ENCODE results near the gene RGS7. TPM values are rescaled to one million over a fixed set of nuclear protein-coding genes. Genes with fewer than 3 reads are reported as not detected.

RGS7 gene
- polyA plus RNA-seq, 1 donor from 2014 or later = 24.2 TPM

DNA sequence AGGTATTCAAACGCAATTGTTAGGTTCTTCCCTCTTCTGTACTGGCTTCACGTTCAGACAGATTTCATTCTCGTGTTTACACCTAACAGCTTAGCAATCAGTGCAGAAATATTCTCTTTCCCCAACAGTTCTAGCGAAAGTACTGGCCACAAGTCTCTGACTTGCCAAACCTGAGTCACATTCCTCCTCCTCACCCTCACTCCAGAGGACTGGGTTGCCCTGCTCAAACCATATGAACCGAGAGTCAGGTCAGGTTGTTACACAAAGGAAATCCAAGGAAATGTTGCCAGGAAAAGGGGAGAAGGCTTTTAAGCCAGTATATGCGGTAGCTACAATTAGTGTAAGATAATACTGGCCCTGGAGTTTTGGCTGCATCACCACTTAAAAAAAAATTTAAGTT lies 282.5 kb downstream of the RGS7 start:
- Histone ChIP-seq H3K9me3 (ENCODE audit: low read length) (no peaks in the 10 kb centered on the region), H3F3A (ENCODE audit: insufficient read depth, low read length, poor library complexity, severe bottlenecking) (no peaks in the 10 kb centered on the region), H3K27me3 (ENCODE audit: insufficient read depth, low read depth, low read length) (no peaks in the 10 kb centered on the region), H4K20me1 (ENCODE audit: insufficient read depth) (no peaks in the 10 kb centered on the region), H3K27ac (ENCODE audit: low read length) (no peak overlapping the region), H3K9ac (ENCODE audit: low read length) (no peak overlapping the region), H3K9me2 (ENCODE audit: insufficient read depth, low read length) (no peaks in the 10 kb centered on the region), H2AFZ (ENCODE audit: low read depth, low read length) (no peak overlapping the region), H3K4me3 (ENCODE audit: low read length) (no peak overlapping the region), H3K79me2 (replicated peaks; ENCODE audit: insufficient read depth, low read length) (no peaks in the 10 kb centered on the region), H3K4me2 (ENCODE audit: low read length) (no peak overlapping the region), H3K36me3 (ENCODE audit: insufficient read depth, low read length) (no peaks in the 10 kb centered on the region)
- no peak for TF ChIP-seq MXI1 (conservative IDR thresholded peaks at IDR 0.05; ENCODE audit: poor library complexity, severe bottlenecking)
- TF ChIP-seq, protein P1, sequence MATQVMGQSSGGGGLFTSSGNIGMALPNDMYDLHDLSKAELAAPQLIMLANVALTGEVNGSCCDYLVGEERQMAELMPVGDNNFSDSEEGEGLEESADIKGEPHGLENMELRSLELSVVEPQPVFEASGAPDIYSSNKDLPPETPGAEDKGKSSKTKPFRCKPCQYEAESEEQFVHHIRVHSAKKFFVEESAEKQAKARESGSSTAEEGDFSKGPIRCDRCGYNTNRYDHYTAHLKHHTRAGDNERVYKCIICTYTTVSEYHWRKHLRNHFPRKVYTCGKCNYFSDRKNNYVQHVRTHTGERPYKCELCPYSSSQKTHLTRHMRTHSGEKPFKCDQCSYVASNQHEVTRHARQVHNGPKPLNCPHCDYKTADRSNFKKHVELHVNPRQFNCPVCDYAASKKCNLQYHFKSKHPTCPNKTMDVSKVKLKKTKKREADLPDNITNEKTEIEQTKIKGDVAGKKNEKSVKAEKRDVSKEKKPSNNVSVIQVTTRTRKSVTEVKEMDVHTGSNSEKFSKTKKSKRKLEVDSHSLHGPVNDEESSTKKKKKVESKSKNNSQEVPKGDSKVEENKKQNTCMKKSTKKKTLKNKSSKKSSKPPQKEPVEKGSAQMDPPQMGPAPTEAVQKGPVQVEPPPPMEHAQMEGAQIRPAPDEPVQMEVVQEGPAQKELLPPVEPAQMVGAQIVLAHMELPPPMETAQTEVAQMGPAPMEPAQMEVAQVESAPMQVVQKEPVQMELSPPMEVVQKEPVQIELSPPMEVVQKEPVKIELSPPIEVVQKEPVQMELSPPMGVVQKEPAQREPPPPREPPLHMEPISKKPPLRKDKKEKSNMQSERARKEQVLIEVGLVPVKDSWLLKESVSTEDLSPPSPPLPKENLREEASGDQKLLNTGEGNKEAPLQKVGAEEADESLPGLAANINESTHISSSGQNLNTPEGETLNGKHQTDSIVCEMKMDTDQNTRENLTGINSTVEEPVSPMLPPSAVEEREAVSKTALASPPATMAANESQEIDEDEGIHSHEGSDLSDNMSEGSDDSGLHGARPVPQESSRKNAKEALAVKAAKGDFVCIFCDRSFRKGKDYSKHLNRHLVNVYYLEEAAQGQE (IDR thresholded peaks at IDR 0.05; ENCODE audit: borderline replicate concordance) = no peak
- no peak for TF ChIP-seq EZH2 (IDR thresholded peaks at IDR 0.05; ENCODE audit: borderline replicate concordance, insufficient read depth, low read length, poor library complexity, severe bottlenecking)
- TF ChIP-seq POLR2AphosphoS5 (IDR thresholded peaks at IDR 0.05) = no peak
- TF ChIP-seq SMC3 (conservative IDR thresholded peaks at IDR 0.05; ENCODE audit: poor library complexity) = no peak
- no peak for TF ChIP-seq TAF1 (IDR thresholded peaks at IDR 0.05; ENCODE audit: low read depth)
- TF ChIP-seq EP300 (conservative IDR thresholded peaks at IDR 0.05; ENCODE audit: poor library complexity, severe bottlenecking) = no peak
- TF ChIP-seq, protein P2, sequence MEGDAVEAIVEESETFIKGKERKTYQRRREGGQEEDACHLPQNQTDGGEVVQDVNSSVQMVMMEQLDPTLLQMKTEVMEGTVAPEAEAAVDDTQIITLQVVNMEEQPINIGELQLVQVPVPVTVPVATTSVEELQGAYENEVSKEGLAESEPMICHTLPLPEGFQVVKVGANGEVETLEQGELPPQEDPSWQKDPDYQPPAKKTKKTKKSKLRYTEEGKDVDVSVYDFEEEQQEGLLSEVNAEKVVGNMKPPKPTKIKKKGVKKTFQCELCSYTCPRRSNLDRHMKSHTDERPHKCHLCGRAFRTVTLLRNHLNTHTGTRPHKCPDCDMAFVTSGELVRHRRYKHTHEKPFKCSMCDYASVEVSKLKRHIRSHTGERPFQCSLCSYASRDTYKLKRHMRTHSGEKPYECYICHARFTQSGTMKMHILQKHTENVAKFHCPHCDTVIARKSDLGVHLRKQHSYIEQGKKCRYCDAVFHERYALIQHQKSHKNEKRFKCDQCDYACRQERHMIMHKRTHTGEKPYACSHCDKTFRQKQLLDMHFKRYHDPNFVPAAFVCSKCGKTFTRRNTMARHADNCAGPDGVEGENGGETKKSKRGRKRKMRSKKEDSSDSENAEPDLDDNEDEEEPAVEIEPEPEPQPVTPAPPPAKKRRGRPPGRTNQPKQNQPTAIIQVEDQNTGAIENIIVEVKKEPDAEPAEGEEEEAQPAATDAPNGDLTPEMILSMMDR (IDR thresholded peaks at IDR 0.05; ENCODE audit: poor library complexity, severe bottlenecking) = no peak
- TF ChIP-seq RAD21 (conservative IDR thresholded peaks at IDR 0.05) = no peak

DNA sequence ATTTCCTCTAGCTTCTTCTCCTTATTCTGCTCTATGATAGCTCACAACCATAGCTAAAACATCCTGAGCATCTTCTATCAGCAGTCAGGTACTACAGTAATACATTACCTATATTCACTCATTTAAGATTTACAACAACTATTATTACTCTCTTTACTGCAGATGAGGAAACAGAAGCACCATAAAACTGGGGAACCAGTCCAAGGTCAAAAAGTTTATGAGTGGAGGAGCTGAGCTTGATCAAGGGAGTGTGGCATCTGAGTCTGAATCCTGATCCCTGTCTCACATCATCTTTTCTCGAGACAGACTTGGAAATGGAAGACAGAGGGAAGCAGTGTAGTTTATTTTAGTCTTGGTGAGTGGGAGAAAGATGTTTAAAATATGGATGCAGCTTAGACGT lies 288.6 kb downstream of the RGS7 start:
- Histone ChIP-seq H3K9me3 (ENCODE audit: low read length) (no peaks in the 10 kb centered on the region), H3K27ac (ENCODE audit: low read length) (no peak overlapping the region), H2AFZ (ENCODE audit: low read depth, low read length) (no peak overlapping the region), H3K9ac (ENCODE audit: low read length) (no peak overlapping the region), H3K27me3 (ENCODE audit: insufficient read depth, low read depth, low read length) (no peaks in the 10 kb centered on the region), H3K4me2 (ENCODE audit: low read length) (no peak overlapping the region), H4K20me1 (ENCODE audit: insufficient read depth) (no peaks in the 10 kb centered on the region), H3K4me3 (ENCODE audit: low read length) (no peak overlapping the region), H3K79me2 (replicated peaks; ENCODE audit: insufficient read depth, low read length) (no peaks in the 10 kb centered on the region), H3K36me3 (ENCODE audit: insufficient read depth, low read length) (no peaks in the 10 kb centered on the region), H3F3A (ENCODE audit: insufficient read depth, low read length, poor library complexity, severe bottlenecking) (no peaks in the 10 kb centered on the region), H3K9me2 (ENCODE audit: insufficient read depth, low read length) (no peaks in the 10 kb centered on the region)
- TF ChIP-seq RAD21 (conservative IDR thresholded peaks at IDR 0.05) = no peak
- TF ChIP-seq MXI1 (conservative IDR thresholded peaks at IDR 0.05; ENCODE audit: poor library complexity, severe bottlenecking) = no peak
- no peak for TF ChIP-seq EP300 (conservative IDR thresholded peaks at IDR 0.05; ENCODE audit: poor library complexity, severe bottlenecking)
- TF ChIP-seq POLR2AphosphoS5 (IDR thresholded peaks at IDR 0.05) = no peak
- no peak for TF ChIP-seq SMC3 (conservative IDR thresholded peaks at IDR 0.05; ENCODE audit: poor library complexity)
- TF ChIP-seq EZH2 (IDR thresholded peaks at IDR 0.05; ENCODE audit: borderline replicate concordance, insufficient read depth, low read length, poor library complexity, severe bottlenecking) = no peak
- TF ChIP-seq TAF1 (IDR thresholded peaks at IDR 0.05; ENCODE audit: low read depth) = no peak
- TF ChIP-seq, protein P1 (IDR thresholded peaks at IDR 0.05; ENCODE audit: borderline replicate concordance) = no peak
- TF ChIP-seq, protein P2 (IDR thresholded peaks at IDR 0.05; ENCODE audit: poor library complexity, severe bottlenecking) = no peak
